GM12875 (cell line): ENCODE results near the gene SH3TC2.

ENCODE experiments used
- H3K4me3 ChIP-seq: one replicate; pipeline ENCODE4 v1.5.1; 2011; ENCODE audit warnings: low read depth, low read length, control low read depth
- TF ChIP-seq, protein P1 (sequence below): IDR thresholded peaks from 2 replicates; pipeline ENCODE4 v1.5.1; 2011; ENCODE audit warnings: low read depth, mild to moderate bottlenecking, control low read depth, inconsistent platforms, low read length, moderate library complexity, borderline replicate concordance; ENCODE audit not compliant: insufficient read depth

SH3TC2 gene

DNA sequence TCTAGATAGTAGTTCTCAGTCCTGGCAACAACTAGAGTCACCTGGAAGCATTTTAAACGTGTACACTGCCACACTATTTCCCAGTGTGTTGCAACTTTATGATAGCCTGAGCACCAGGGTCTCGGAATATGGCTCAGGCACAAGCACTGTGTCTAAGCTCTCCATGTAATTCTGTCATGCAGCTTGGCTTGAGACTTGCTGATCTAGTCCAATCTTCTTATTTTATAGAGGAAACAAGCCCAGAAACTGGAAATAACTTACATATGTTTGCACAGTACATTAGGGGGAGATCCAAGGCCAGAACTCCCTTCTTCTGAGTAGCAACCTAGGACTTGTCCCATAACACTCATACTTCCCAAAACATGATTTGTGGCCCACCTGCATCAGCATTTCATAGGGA is 49.1 kb downstream of the SH3TC2 start:
- no peak overlapping the region for H3K4me3 ChIP-seq

DNA sequence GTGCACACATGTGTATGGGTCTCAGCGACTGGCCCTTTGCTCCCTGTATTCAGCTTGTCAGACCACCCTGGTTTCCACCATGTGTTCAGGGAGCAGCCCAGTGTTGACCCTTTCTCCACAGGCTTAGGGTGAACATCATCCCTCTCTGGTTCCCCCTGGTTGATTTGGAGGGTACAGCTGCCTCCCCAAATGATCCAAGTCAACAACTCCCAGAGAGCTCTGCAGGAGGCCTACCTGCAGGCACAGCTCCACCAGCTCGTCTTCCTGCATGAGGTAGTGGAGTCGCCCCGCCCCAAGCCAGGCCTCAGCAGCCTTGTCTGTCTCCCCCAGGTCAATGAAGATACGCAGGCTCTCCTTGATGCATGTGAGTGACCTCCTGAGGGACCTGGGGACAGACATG is 50.5 kb downstream of the SH3TC2 start:
- TF ChIP-seq, protein P1, sequence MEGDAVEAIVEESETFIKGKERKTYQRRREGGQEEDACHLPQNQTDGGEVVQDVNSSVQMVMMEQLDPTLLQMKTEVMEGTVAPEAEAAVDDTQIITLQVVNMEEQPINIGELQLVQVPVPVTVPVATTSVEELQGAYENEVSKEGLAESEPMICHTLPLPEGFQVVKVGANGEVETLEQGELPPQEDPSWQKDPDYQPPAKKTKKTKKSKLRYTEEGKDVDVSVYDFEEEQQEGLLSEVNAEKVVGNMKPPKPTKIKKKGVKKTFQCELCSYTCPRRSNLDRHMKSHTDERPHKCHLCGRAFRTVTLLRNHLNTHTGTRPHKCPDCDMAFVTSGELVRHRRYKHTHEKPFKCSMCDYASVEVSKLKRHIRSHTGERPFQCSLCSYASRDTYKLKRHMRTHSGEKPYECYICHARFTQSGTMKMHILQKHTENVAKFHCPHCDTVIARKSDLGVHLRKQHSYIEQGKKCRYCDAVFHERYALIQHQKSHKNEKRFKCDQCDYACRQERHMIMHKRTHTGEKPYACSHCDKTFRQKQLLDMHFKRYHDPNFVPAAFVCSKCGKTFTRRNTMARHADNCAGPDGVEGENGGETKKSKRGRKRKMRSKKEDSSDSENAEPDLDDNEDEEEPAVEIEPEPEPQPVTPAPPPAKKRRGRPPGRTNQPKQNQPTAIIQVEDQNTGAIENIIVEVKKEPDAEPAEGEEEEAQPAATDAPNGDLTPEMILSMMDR = no peak
- H3K4me3 ChIP-seq = no peak overlapping the region

More for the DNA sequence above, 49.1 kb downstream of the SH3TC2 start:
- TF ChIP-seq, protein P1 = no peak

DNA sequence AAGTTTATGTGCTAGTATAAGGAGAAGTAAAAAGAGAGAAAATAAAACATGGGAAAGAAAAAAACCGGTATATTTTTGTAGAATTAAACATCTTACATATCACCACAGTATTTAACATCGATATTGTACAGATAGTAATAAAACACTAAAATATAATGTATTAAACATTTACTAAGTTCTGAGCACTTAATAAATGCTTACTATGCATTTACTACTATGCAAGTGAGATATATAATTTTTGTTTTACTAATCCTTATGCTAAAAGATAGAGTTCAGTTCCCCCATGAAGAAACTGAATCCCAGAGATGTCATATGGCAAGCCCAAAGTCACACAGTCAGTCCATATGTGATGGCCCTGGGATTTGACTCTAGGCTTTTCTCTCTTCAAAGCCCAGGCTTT is 51.1 kb downstream of the SH3TC2 start:
- no peak overlapping the region for H3K4me3 ChIP-seq
- TF ChIP-seq, protein P1 = no peak

DNA sequence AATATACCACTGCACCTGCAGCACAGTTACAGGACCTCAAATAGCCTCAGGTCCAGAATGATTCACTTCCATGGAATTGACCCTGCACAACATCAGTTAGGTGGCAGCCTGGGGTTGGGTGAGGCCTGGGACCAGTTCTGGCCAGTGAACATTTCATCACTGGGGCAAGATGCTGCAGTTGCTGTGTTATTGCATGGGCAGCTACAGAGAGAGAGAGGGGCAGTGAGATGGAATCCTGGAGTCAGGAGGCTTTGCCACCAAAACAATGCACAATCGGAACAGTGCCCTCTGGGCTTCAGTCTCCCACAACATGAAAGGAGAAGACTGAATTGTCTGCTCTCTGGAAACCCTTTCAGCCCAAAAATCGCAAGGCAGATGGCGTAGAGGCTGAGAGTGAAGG is 51.8 kb downstream of the SH3TC2 start:
- TF ChIP-seq, protein P1 = no peak
- no peak overlapping the region for H3K4me3 ChIP-seq

DNA sequence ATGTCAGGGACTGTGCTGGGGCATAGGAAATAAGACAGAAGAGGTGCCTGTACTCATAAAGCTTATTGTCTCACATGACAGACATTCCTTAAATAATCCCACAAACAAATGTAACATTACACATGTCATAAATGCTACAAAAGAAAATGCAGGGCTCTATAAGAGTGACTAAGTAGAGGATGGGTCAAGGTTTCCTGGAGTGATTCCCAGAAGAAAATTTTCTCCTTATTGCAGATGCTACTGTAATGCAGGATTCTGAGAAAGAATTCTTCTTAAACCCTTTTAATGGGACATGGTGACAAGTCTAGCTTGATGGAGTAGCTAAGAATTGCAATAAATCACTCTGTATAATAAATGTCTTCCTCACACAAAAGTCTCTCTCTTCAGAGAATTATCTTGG is 55.7 kb downstream of the SH3TC2 start:
- TF ChIP-seq, protein P1 = no peak
- H3K4me3 ChIP-seq = no peak overlapping the region

DNA sequence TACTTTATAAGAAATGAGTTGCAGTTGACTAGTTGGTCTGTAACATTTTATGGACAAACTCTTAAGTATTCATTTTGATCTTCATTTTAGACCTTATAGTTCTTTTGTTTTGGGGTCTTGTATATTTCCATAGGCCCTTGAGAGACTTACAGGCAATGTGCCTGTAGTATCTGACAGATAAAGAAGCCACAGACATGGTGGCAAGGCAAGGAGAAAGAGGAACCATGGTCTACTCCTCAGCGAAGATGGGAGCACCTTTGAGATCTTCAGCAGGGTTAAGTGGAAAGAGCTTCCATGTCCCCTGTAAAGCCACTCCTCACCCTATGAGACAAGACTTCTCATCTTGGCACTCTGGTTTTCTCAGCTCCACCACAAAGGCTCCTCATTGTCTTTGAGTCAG is 56.4 kb downstream of the SH3TC2 start:
- TF ChIP-seq, protein P1 = no peak
- H3K4me3 ChIP-seq = no peak overlapping the region

DNA sequence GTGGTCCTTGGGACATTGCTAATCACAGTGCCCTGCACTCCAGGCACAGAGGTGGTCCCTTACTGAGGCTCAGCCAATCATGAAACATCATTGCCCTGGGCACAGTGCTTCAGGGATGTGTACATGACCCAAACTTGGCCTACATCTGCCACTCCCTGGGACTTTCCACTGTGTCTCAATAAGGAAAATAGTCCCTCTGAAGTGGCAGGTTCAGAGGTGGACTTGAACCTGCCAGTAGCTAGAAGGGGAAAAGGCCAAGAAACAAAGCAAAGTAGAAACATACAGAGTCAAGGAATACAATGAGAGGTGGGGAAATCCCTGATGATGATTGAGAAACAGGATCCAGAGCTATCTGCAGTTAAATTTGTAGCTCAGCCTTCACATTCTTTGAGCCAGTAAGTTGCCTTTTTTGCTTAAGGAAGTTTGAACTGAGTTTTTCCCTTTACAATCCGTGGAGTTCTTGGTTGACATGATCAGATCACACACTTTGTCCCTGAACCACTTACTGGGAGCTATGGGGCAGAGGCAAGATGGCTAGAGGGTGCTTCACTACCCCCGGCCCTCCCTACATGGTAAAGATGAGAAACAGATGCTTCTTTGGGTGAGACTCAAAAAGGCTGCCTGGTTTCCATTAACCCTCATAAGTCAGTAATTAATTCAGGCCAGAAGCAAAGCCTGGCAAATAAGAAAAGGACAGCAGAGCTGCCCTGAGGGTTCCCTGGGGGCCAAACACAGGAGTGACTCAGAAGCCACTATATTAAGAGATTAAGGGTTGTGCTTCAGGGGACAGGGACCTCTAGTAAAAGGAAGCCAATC is 57.6 kb downstream of the SH3TC2 start:
- H3K4me3 ChIP-seq = no peak overlapping the region
- TF ChIP-seq, protein P1 = no peak
